OCI-LY7 (cell line): ENCODE results near the gene RNF114.

Experiments
- EZH2phosphoT487 ChIP-seq: fragments of 200-600 bp; sonication (generic); IDR thresholded peaks from 2 replicates; pipeline ENCODE4 v1.6.1; 2018; ENCODE audit warnings: low read depth, borderline replicate concordance, mild to moderate bottlenecking, mixed run types, antibody characterized with exemption, low read length, moderate library complexity, mixed read lengths
- TF ChIP-seq, protein P1 (sequence below): fragments of 200-600 bp; sonication (generic); conservative IDR thresholded peaks from 2 replicates; pipeline ENCODE4 v1.5.1; 2014; ENCODE audit warnings: mild to moderate bottlenecking, antibody characterized with exemption, low read length, moderate library complexity, mixed read lengths

DNA sequence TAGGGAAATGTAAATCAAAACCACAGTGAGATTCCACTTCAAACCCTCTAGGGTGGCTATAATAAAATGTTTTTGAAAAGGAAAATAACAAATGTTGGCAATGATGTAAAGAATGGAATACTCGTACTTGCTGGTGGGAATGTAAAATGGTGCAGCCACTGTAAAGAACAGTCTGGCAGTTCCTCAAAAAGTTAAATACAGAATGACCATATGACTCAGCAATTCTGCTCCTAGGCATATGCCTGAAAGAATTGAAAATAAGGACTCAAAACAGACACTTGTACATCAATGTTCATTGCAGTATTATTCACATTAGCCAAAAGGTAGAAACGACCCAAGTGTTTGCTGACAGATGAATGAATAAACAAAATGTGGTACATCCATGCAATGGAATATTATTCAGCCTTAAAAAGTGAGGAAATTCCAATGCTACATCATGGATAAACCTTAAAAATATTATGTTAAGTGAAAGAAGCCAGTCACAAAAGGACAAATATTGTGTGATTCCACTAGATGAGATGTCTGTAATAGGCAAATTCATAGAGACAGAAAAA lies 10.2 kb upstream of the RNF114 start:
- TF ChIP-seq, protein P1, sequence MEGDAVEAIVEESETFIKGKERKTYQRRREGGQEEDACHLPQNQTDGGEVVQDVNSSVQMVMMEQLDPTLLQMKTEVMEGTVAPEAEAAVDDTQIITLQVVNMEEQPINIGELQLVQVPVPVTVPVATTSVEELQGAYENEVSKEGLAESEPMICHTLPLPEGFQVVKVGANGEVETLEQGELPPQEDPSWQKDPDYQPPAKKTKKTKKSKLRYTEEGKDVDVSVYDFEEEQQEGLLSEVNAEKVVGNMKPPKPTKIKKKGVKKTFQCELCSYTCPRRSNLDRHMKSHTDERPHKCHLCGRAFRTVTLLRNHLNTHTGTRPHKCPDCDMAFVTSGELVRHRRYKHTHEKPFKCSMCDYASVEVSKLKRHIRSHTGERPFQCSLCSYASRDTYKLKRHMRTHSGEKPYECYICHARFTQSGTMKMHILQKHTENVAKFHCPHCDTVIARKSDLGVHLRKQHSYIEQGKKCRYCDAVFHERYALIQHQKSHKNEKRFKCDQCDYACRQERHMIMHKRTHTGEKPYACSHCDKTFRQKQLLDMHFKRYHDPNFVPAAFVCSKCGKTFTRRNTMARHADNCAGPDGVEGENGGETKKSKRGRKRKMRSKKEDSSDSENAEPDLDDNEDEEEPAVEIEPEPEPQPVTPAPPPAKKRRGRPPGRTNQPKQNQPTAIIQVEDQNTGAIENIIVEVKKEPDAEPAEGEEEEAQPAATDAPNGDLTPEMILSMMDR: no peak
- TF ChIP-seq EZH2phosphoT487: no peak
